AG04449 (cell line): ENCODE data around the gene IQGAP2.

Experiments
- CTCF ChIA-PET: fragments of 350-600 bp; formaldehyde crosslinking; extraction: SDS; loops from one replicate; lab custom pipeline; 2021; ENCODE audit warnings: antibody characterized with exemption; lab: Yijun Ruan, JAX
- POLR2A ChIA-PET: fragments of 400-600, 350-600 bp; formaldehyde crosslinking; extraction: SDS; loops from one replicate; lab custom pipeline; 2020; ENCODE audit warnings: antibody characterized with exemption, inconsistent platforms; lab: Yijun Ruan, JAX
- DNase-seq: peaks from one replicate; pipeline ENCODE4 v3.0.0-alpha.2; 2010; ENCODE audit warnings: low read depth, low spot score
- H3K4me3 ChIP-seq: 2 replicates; pipeline ENCODE4 v1.5.1; 2011; ENCODE audit warnings: low read depth, mild to moderate bottlenecking, control low read depth, low read length
- TF ChIP-seq, protein P1 (sequence below): IDR thresholded peaks from one replicate; pipeline ENCODE4 v1.5.1; 2011; ENCODE audit warnings: mild to moderate bottlenecking, moderate library complexity, low read length, control low read depth, inconsistent platforms; ENCODE audit not compliant: insufficient read depth; ENCODE audit errors: missing control alignments

The IQGAP2 gene

DNA sequence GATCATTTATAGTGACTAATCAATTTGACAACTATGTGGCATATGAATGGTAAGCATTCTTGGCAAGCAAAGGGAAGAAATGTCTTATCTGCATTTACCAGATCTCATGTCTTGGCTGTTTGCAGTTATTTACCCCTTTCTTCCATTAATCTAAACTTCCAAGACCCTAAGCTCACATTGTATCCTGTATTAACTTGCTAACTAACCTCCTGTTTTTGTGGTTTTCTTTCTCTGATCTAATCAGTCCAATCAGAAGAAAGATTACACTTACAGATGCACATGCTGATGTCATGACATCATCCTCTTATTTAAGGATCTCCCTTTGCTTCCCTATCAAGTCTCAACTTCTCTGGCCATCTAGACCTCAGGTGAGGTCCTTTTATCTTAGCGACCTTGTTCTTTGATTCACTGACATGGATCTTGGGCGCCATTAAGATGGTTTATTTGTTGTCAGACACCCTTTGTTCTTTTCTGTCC lies 124.6 kb downstream of the IQGAP2 start:
- TF ChIP-seq, protein P1, sequence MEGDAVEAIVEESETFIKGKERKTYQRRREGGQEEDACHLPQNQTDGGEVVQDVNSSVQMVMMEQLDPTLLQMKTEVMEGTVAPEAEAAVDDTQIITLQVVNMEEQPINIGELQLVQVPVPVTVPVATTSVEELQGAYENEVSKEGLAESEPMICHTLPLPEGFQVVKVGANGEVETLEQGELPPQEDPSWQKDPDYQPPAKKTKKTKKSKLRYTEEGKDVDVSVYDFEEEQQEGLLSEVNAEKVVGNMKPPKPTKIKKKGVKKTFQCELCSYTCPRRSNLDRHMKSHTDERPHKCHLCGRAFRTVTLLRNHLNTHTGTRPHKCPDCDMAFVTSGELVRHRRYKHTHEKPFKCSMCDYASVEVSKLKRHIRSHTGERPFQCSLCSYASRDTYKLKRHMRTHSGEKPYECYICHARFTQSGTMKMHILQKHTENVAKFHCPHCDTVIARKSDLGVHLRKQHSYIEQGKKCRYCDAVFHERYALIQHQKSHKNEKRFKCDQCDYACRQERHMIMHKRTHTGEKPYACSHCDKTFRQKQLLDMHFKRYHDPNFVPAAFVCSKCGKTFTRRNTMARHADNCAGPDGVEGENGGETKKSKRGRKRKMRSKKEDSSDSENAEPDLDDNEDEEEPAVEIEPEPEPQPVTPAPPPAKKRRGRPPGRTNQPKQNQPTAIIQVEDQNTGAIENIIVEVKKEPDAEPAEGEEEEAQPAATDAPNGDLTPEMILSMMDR = no peak
- ChIA-PET CTCF (no interaction called here), POLR2A (interaction anchor here (0.6 kb wide), 1 partner anchor 21 kb away, joined by 3 read pairs; no protein-coding TSS in a partner anchor)
- no peak overlapping the region for H3K4me3 ChIP-seq
- no peak for DNase-seq

DNA sequence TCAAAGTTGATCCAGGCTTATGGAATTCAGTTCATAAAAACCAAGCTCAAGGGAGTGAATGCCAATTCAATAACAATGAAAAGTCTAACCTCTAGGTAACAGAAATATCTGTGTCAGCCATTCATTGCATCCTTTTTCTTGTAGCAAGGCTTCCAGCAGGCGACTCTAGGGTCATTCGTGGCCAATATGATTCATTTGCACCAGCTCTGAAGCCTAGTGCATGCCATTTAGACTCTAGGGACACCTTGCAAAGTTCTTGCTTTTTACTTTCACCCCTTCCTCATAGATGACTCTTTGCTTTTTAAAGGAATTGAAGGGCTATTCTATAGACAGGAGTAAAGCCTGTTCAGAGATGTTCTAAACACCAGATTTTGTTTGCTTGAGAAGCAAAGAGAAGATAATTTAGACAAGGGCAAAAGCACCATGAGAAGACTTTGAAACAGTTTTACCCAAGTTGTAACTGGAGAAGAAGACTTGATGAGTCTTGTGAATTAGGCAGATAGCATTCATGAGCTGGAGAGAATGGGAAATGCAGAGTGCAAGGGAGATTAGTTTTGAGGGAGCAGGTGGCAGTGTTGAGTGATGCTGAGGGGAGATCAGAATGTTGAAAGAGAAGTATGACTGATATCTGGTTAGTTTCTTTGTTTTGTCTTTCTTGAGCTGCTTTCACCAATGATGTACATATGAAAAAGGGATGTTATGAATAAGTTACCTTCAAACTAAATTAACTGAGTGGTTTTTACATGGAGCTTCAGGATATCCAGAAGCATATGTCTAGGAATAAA lies 125.7 kb downstream of the IQGAP2 start:
- ChIA-PET CTCF (interaction anchor here (1.0 kb wide), 1 partner anchor 13 kb away, joined by 3 read pairs; no protein-coding TSS in a partner anchor), POLR2A (no interaction called here)
- no peak overlapping the region for H3K4me3 ChIP-seq
- TF ChIP-seq, protein P1 = no peak
- DNase-seq = no peak

DNA sequence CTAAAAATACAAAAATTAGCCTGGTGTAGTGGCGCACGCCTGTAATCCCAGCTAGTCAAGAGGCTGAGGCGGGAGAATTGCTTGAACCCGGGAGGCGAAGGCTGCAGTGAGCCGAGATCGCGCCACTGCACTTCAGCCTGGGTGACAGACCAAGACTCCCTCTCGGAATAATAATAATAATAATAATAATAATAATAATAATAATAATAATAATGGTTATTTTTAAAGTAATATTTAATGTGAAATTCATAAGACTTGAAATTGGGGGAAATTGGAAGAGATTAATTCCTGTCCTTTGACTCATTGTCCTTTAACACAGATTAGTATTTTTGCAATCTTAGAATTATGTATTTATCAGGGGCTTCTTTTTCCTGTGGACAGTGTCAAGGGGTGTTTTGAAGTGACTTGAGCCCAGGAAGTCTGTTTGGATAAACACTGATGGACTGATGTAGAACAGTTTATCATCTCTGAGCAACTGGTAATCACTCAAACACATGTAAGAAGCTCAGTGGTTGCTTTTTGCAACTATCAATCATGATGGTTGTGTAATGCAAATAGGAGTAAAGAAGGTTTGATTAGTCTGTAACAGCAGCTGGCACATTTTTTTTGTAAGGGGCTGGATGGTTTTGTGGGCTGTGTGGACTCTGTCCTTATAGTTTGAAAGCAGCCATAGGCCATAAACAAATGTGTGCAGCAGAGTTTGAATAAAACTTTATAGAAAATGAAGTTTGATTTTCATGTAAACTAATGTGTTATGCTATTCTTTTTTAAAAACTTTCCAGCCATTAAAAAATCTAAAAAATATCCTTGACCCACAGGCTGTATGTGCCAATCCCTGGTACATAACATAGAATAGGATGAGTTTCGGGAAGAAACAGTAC lies 126.6 kb downstream of the IQGAP2 start:
- no peak for DNase-seq
- H3K4me3 ChIP-seq = no peak overlapping the region
- ChIA-PET POLR2A (no interaction called here), CTCF (interaction anchor here (1.0 kb wide), 1 partner anchor 12 kb away, joined by 3 read pairs; no protein-coding TSS in a partner anchor)
- TF ChIP-seq, protein P1 = no peak

DNA sequence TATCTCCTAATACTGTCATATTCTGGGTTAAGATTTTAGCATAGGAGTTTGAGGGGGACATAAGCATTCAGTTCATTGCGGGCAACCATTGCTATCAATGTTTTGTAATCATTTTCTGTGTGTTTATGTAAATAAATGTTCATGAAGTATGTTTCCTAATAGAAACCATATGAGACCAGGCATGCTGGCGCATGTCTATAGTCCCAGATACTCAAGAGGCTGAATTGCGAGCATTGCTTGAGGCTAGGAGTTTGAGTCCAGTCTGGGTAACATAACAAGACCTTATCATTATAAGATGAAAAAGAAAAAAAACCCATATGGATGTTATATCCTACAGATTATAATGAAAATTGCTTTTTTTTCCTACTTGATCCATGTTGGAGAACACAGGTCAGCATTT lies 129.0 kb downstream of the IQGAP2 start:
- ChIA-PET POLR2A (no interaction called here), CTCF (no interaction called here)
- no peak overlapping the region for H3K4me3 ChIP-seq
- DNase-seq = no peak
- TF ChIP-seq, protein P1 = no peak

DNA sequence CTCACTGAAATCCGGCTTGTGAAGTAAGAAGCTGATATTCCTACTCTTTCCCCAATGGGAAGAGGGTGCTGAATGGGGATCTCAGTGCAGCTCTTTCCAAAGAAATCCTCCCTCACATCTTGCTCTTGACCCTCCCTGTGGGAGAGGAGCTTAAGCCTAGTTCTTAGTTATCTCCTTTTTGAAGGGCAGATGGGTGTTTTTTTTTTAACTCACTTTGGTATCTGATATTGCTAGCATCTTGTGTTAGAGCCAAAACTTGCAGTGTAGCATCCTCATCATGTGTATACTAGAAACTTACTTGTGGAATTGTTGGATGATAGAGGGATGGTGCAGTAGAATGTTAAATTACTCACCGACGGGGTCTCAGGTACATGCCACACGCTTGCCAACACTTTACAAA lies 129.9 kb downstream of the IQGAP2 start:
- POLR2A ChIA-PET = no interaction called here
- TF ChIP-seq, protein P1 = no peak
- DNase-seq = no peak
- CTCF ChIA-PET = no interaction called here
- no peak overlapping the region for H3K4me3 ChIP-seq

DNA sequence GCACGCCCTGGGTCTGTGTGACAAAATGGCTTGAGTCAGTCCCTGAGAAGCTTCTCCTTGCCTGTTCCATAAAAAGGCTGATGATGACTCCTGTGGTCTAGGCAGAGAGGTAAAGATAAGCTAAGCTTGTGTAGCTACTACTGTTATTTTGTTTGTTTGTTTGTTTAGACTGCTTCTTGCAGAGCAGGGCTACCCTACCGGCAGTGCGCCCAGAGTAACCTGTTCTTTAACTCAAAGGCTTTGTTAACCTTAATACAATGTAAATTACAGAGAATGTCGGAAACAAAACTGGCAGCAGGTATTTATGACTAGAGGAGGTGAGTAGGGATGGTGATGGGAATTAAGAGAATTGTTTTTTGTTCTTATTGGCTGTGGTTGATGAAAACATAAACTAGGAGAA lies 132.5 kb downstream of the IQGAP2 start:
- TF ChIP-seq, protein P1 = no peak
- CTCF ChIA-PET = interaction anchor here (0.6 kb wide), 1 partner anchor 108 kb away, joined by 3 read pairs; no protein-coding TSS in a partner anchor
- no peak overlapping the region for H3K4me3 ChIP-seq
- POLR2A ChIA-PET = no interaction called here
- DNase-seq = no peak
